ENCODE measurements around the gene CREG1. TPM values are rescaled to one million over a fixed set of nuclear protein-coding genes. Genes with fewer than 3 reads are reported as not detected.

Gene CREG1
- total RNA-seq, 4 donors from 2014 or later, result 110 to 247 (median 187) TPM

DNA sequence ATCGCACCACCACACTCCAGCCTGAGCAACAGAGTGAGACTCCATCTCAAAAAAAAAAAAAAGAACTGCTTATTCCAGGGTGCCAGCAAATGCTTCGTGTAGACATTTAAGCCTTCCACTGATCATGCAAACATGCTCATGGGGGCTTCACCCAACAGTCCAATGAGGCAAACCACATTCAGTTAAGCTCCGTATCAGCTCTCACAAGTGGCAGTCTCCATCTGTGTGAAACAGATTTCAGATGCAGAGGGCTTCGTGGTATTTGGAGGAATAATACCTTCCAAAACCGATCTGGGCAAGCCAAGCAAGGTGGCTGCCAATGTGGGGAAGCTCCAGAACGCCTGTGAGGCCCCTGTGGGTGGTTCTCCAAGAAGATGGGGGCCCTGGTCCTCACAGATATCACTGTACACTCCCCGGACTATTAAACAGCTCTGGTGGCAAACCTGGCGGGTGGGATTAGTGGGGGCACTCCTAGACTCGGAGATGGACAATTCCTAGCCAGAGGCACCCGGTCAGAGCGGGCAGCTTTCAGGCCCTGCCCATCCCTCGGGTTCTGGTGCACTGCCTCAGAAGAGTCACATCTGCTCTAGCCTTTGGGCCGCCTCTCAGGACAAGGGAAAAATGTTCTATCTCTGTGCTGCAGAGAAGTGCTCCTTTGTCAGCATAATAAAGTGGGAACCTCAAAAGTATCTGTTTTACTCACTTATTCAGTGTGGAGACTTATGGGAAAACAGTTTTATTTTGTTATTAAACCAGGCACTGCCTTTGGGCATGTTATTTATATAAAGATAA lies 10.2 kb downstream of the CREG1 start:
- ATAC-seq, result no peak
- H3K4me3 ChIP-seq, result no peak overlapping the region
- no peaks in the 10 kb centered on the region for H3K27me3 ChIP-seq
- H3K4me1 ChIP-seq, result peaks cover 0 to 35% (median 0%) of the 10 kb centered on the region in 3 donors
- TF ChIP-seq, protein P1, sequence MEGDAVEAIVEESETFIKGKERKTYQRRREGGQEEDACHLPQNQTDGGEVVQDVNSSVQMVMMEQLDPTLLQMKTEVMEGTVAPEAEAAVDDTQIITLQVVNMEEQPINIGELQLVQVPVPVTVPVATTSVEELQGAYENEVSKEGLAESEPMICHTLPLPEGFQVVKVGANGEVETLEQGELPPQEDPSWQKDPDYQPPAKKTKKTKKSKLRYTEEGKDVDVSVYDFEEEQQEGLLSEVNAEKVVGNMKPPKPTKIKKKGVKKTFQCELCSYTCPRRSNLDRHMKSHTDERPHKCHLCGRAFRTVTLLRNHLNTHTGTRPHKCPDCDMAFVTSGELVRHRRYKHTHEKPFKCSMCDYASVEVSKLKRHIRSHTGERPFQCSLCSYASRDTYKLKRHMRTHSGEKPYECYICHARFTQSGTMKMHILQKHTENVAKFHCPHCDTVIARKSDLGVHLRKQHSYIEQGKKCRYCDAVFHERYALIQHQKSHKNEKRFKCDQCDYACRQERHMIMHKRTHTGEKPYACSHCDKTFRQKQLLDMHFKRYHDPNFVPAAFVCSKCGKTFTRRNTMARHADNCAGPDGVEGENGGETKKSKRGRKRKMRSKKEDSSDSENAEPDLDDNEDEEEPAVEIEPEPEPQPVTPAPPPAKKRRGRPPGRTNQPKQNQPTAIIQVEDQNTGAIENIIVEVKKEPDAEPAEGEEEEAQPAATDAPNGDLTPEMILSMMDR (IDR thresholded peaks at IDR 0.05), result no peak
- TF ChIP-seq POLR2AphosphoS5 (IDR thresholded peaks at IDR 0.05) (no peak), EP300 (IDR thresholded peaks at IDR 0.05) (no peak), POLR2A (IDR thresholded peaks at IDR 0.05) (no peak)
- H3K36me3 ChIP-seq, result peaks cover 0 to 69% of the 10 kb centered on the region in 2 donors
- H3K9me3 ChIP-seq, result no peaks in the 10 kb centered on the region
- 85 to 100% methylated on average over 1 to 4 of the region's 13 CpGs for WGBS, 2 donors (ENCODE audit: low coverage in 1 of 2)
- H3K27ac ChIP-seq, result no peak overlapping the region

DNA sequence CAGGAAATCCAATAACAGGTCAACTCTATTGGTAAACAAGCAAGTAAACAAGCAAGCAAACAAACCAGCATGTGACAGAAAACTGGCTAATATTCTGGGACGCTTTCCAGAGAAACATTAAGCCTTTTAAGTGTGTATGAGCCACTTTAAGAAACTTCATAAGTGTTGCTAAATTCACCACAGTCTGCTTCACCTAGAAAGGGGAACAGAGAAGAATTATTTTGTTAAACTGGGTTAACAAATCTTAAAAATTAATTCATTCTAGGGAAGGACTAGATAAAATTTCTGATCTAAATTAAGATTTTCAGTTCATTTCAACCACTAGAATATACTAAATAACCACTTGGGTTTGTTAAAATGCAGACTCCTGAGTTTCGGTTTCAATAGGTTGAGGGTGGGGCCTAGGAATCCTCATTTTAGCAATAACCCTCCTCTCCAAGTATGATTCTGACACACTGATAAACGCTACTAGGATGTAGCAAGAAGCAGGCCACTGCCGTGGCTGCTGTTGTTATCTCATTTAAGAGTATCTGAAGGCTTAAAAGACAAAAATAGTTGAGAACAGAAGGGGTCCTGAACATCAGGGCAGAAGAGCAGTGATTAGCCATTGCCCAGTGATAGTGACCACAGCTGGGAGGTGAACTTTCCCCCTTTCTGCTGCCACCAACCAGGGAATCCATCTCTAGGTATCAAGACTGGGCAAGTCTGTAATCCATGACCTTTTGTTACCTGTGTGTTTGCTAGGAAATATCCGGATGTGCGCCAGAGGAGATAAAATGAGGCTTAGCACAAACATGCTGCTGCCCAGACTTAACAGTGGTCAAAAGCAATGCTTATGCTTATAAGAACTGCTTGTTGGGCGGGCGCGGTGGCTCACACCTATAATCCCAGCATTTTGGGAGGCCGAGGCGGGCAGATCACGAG lies 11.2 kb downstream of the CREG1 start:
- H3K4me1 ChIP-seq, result peaks cover 0 to 26% (median 0%) of the 10 kb centered on the region in 3 donors
- WGBS, 2 donors (ENCODE audit: low coverage in 1 of 2), result 69 to 83% methylated on average over 3 to 12 of the region's 12 CpGs
- no peak for TF ChIP-seq POLR2A (IDR thresholded peaks at IDR 0.05)
- TF ChIP-seq POLR2AphosphoS5 (IDR thresholded peaks at IDR 0.05), result no peak
- TF ChIP-seq, protein P1 (IDR thresholded peaks at IDR 0.05), result no peak
- no peak for TF ChIP-seq EP300 (IDR thresholded peaks at IDR 0.05)
- H3K4me3 ChIP-seq, result no peak overlapping the region
- no peak for ATAC-seq
- no peaks in the 10 kb centered on the region for H3K9me3 ChIP-seq
- H3K27me3 ChIP-seq, result no peaks in the 10 kb centered on the region
- peaks cover 0 to 63% of the 10 kb centered on the region in 2 donors for H3K36me3 ChIP-seq
- no peak overlapping the region for H3K27ac ChIP-seq

DNA sequence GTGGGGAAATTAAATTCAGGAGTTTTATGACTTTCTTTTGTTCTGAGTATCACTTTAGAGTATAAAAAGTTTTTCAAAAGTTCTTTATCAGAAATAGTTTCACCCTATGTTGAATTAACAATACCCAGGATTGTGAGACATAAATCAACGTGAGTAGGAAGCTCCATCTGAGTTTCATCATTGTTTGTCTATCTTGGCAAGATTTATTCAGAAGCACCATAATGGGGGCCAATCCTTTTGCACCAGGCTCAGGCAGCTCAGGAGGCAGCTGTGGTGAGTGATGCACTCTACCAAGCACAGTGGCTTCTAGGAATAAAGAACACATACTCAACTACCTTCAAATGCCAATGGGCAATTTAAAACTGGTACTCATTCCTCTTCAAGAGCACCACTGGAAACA lies 12.0 kb downstream of the CREG1 start:
- 29 to 33% methylated on average over 1 of the region's 1 CpG for WGBS, 2 donors (ENCODE audit: low coverage in 1 of 2)
- H3K4me1 ChIP-seq, result peaks cover 0 to 25% (median 0%) of the 10 kb centered on the region in 3 donors
- no peak for ATAC-seq

DNA sequence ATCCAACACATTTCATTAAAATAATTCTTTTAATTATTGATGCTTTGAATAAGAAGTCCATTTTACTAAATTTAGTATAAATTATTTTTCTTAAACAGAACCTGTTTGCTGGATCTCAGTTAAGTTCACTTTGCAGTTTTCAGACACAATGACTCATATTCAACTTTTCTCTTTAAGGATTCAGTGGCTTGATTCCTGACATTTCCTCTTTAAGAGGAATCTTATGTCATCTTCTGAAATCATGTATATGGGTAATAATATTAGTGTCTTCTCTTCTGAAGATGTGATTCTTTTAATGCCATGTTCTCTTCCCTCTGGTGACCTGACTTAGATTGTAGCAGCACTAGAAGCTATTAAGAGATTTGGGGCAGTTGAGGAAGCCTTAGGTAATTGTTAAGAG lies 12.6 kb downstream of the CREG1 start:
- no peaks in the 10 kb centered on the region for H3K9me3 ChIP-seq
- no peak overlapping the region for H3K4me3 ChIP-seq
- peaks cover 0 to 25% (median 0%) of the 10 kb centered on the region in 3 donors for H3K4me1 ChIP-seq
- H3K27me3 ChIP-seq, result no peaks in the 10 kb centered on the region
- H3K36me3 ChIP-seq, result peaks cover 0 to 50% of the 10 kb centered on the region in 2 donors
- TF ChIP-seq, protein P1 (IDR thresholded peaks at IDR 0.05), result no peak
- no peak for TF ChIP-seq EP300 (IDR thresholded peaks at IDR 0.05)
- TF ChIP-seq POLR2AphosphoS5 (IDR thresholded peaks at IDR 0.05), result no peak
- TF ChIP-seq POLR2A (IDR thresholded peaks at IDR 0.05), result no peak
- no peak overlapping the region for H3K27ac ChIP-seq
- ATAC-seq, result no peak

More for the DNA sequence above, 12.0 kb downstream of the CREG1 start:
- Histone ChIP-seq H3K27me3 (no peaks in the 10 kb centered on the region), H3K4me3 (no peak overlapping the region), H3K9me3 (no peaks in the 10 kb centered on the region), H3K27ac (no peak overlapping the region), H3K36me3 (peaks cover 0 to 56% of the 10 kb centered on the region in 2 donors)
- TF ChIP-seq POLR2AphosphoS5 (IDR thresholded peaks at IDR 0.05) (no peak), POLR2A (IDR thresholded peaks at IDR 0.05) (no peak), EP300 (IDR thresholded peaks at IDR 0.05) (no peak)
- TF ChIP-seq, protein P1 (IDR thresholded peaks at IDR 0.05), result no peak

Data from gastroesophageal sphincter (tissue), 4 donors.